LNCAP (cell line): ENCODE data around the gene DOCK4.

ENCODE experiments used
- TF ChIP-seq, protein P1 (sequence below): fragments of 450-650 bp; IDR thresholded peaks from 2 replicates; pipeline ENCODE4 v1.5.1; 2017; ENCODE audit warnings: mild to moderate bottlenecking

Gene DOCK4

DNA sequence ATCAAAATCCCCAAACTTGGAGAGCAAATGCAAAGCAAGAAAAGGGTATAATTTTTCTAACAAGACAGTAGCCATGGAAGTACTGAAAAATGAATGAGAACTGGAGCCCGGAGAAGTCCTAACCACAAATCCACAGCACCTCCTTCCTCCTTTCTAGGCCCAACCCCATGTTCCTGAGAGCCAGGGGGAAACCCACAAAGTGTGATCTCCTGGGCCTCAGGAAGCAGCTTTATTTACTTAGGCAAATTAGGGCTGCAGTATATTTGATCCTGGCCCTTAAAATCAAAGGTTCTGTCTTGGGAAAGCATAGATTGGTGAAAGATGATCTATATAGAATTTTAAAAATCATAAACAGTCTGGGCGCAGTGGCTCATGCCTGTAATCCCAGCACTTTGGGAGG, 103.0 kb downstream of the DOCK4 start:
- TF ChIP-seq, protein P1, sequence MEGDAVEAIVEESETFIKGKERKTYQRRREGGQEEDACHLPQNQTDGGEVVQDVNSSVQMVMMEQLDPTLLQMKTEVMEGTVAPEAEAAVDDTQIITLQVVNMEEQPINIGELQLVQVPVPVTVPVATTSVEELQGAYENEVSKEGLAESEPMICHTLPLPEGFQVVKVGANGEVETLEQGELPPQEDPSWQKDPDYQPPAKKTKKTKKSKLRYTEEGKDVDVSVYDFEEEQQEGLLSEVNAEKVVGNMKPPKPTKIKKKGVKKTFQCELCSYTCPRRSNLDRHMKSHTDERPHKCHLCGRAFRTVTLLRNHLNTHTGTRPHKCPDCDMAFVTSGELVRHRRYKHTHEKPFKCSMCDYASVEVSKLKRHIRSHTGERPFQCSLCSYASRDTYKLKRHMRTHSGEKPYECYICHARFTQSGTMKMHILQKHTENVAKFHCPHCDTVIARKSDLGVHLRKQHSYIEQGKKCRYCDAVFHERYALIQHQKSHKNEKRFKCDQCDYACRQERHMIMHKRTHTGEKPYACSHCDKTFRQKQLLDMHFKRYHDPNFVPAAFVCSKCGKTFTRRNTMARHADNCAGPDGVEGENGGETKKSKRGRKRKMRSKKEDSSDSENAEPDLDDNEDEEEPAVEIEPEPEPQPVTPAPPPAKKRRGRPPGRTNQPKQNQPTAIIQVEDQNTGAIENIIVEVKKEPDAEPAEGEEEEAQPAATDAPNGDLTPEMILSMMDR: no peak

DNA sequence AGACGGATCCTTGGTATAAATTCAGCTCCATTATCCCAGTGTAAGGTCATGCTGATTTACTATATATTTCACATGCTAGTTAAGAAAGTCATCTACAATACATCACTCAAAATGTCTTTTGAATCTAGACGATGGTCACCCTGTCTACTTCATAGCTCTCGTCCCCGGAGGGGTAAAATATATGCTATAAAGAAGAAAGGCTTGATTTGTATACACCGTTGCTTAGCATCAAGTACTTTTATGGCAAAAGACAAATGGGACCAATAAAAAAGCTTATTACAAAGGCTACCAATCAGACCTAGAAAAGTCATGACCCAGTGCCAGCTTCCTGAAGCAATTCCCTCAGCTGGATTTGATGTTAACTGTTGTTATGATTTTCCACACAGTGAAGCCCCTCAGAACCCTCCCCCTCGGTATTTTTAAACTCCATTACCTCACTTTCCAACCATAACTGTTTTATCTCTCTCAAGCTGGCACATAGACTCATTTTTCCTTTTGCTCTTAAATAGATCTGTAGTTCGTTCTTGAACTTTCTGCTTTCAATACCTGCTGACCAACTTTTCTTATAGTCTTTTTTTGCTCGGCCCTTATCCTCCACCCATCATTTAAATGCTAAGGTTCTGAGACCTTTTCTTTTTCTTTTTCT, 104.9 kb downstream of the DOCK4 start:
- TF ChIP-seq, protein P1: no peak

DNA sequence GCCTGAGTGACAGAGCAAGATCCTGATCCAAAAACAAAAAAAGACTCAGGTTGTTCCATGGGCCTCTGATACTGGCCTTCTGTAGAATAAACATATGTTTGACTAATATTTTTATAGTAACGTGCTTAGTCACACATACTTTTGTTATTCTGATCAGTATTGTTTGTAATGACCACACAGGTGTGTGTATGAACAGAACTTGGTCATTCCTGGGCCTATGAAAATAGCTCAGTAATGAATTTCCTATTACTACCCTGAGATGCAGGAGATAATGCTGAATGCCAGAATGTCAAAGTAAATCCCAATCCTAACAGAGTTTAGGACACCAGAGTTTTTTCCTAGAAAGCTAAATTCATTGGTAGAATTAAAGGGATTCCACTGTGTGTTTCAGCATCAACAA, 108.7 kb downstream of the DOCK4 start:
- TF ChIP-seq, protein P1: no peak

DNA sequence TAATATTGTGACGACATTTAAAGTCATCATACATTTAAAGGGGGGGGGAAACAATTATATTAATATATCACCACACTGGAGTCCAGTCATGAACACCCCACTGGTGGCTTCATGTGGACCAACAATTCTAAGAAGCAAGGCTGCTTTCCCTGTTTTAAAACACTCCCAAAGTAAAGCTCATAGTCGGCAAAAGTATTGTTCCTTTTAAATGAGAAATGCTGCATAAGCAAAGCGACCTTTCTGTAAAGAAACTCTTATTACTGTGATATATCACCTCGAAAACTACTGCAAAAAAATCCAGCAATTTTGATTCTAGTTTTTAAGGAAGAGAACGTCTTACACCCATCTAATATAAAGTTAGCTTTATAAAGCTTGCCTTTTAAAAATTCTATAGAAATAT, 112.8 kb downstream of the DOCK4 start:
- TF ChIP-seq, protein P1: no peak

DNA sequence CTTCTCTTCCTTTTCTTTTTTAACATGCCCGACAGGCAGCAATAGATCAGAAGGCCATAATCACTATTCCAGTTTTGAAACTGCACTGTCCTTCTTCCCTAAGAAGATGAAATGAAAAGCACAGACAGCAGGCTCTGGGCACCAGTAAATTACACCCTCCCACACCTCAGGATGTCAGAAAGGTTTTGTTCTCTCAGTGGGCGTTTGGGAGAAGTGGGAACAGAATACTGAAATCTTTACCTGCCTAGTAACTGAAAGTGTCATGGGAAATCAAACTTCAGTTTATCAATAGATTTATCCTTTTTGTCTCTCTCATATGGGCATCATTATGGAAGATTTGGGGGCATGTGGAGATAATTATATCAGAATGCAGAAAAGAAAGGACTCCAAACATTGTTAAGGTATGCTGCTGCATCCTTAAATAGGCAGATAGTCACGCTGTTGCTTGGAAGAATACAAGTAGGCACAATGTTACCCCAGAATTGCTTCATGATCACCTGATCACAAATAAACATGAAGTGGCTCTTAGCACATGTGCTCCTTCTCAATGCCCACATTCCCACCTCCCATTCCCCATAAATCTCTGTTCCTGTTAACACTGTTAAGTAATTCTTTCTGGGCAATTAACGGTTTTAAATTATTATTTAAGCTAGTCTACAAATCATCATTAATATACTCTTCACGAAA, 113.3 kb downstream of the DOCK4 start:
- TF ChIP-seq, protein P1: no peak

DNA sequence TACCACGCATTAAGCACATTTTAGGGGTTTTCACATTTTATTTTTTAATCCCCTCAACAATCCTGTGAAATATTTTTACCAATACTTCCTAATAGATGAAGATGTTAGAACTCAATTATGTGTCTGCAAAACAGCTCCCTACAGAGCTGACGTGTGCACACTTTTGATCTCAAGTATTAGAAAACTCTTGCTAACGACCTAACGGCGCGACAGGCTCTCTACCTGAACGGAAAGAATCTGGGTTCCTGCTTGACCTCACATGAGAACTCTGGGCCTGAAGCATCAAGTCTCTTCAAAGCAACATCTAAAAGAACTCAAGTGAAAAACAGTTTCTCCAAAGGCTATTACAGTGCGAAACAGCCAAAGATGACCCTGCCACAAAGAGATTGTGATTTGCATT, 113.9 kb downstream of the DOCK4 start:
- TF ChIP-seq, protein P1: no peak

DNA sequence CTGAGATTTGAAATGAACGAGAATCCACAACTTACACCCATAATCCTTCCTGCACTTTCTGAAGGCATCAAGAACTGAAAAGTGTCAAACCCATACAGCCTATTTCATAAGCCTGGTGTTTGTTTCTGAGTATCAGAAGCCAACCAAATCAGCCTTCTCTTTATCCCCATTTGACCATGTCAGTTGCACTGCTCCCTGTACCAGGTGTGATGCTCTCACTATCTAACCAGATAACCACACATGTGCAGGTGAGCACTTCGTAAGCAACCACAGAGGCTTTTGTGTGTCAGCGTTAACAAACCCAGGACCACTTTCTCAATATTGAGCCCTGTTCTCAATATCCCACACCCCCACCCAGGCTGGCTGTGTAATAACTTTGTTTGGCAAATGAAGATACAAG, 114.4 kb downstream of the DOCK4 start:
- TF ChIP-seq, protein P1: no peak

DNA sequence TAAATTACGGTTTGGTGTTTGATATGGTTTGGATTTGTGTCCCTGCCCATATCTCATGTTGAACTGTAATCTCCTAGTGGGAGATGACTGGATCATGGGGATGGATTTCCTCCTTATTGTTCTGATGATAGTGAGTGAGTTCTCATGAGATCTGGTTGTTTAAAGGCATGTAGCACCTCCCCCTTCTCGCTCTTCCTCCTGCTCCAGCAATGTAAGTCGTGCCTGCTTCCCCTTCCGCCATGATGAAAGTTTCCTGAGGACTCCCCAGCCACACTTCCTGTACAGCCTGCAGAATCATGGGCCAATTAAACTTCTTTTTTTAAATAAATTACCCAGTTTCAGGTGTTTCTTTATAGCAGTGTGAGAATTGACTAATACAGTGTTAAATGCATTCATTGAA, 116.6 kb downstream of the DOCK4 start:
- TF ChIP-seq, protein P1: no peak
